ENCODE results near the gene ARID1B.

The ARID1B gene

DNA sequence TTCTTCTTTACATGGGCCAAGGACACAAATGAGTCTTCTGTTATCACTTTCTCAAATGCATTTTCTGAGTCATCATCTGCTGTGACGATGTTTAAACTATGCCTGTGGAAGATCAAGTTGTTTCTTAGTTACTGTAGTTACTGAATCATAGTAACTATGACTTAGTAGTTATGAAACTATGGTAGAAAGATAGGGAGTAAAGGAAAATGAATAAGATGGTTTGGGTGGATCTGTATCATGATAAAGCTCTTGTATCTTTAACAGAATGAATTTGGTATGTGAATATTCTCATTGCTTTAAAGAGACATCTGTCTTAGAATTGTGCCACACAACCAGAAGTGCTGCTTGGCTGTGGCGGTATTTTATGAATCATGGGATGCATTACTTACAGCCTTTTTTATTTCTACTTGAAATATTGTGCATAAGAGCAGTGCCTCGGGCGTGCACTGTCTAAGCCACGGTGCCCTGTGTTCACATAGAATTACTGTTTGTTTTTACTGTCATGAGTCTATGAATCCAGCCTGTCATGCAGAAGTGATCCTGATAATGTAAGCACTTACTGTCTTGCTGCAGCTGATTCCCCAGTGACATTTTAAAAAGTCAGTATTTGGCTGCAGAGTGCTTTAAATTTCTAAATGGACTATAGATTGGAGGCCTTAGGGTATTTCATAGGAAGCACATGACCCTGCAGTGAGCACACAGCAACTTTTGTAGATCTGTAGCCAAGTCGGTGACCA is 330.9 kb downstream of the ARID1B start:
- no peak overlapping the region for H3K4me3 ChIP-seq (ENCODE audit: low read length)
- no peaks in the 10 kb centered on the region for H3K9me3 ChIP-seq (ENCODE audit: control insufficient read depth, low read depth, low read length)
- H3K27ac ChIP-seq (ENCODE audit: low read length): no peak overlapping the region
- no peaks in the 10 kb centered on the region for H3K4me1 ChIP-seq (ENCODE audit: control insufficient read depth, low read depth, low read length)
- no peaks in the 10 kb centered on the region for H3K27me3 ChIP-seq (ENCODE audit: control insufficient read depth, insufficient read depth, low read length)
- H3K36me3 ChIP-seq (ENCODE audit: control insufficient read depth, low read depth, low read length): no peaks in the 10 kb centered on the region
- H3K9ac ChIP-seq (ENCODE audit: low read length): no peak overlapping the region

DNA sequence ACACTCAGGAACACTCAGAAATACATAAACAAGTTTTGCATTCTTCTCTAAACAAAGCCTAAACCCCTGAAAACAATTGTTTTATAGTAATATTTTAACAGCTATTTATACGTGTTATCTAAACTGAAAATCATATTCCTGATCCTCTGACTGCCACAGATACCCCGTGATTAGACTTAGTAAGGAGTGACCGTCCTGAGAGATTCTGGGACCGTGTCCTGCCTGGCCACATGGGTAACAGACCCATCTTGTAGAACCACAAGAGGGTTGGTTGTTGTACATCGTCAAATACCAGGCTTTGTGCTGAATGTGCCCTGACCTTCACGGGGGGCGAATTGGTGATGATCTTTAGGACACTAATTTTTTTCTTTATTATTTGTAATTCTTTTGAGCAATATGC is 331.7 kb downstream of the ARID1B start:
- Histone ChIP-seq H3K4me1 (ENCODE audit: control insufficient read depth, low read depth, low read length) (no peaks in the 10 kb centered on the region), H3K36me3 (ENCODE audit: control insufficient read depth, low read depth, low read length) (no peaks in the 10 kb centered on the region), H3K9me3 (ENCODE audit: control insufficient read depth, low read depth, low read length) (no peaks in the 10 kb centered on the region), H3K27me3 (ENCODE audit: control insufficient read depth, insufficient read depth, low read length) (no peaks in the 10 kb centered on the region), H3K9ac (ENCODE audit: low read length) (no peak overlapping the region), H3K4me3 (ENCODE audit: low read length) (no peak overlapping the region), H3K27ac (ENCODE audit: low read length) (no peak overlapping the region)

DNA sequence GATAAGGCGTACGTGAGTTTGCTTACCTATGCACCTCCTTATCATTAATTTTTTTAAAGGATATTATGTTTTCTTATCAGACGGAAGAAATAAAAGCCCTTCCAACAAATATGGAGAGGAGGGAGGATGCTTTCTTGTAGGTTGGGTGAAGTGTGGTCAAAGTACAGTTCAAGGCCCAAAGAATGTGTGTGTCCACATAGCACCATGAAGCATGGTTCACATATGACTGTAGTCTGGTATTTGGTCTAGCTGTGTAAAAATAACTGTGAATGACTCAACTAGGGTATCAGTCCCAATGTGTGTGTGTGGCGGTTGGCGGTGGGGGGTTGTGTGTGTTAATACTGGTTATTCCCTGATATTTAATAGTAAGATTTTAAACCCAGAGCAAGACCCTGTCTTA is 333.4 kb downstream of the ARID1B start:
- Histone ChIP-seq H3K9ac (ENCODE audit: low read length) (no peak overlapping the region), H3K4me1 (ENCODE audit: control insufficient read depth, low read depth, low read length) (no peaks in the 10 kb centered on the region), H3K4me3 (ENCODE audit: low read length) (no peak overlapping the region), H3K36me3 (ENCODE audit: control insufficient read depth, low read depth, low read length) (no peaks in the 10 kb centered on the region), H3K9me3 (ENCODE audit: control insufficient read depth, low read depth, low read length) (no peaks in the 10 kb centered on the region), H3K27me3 (ENCODE audit: control insufficient read depth, insufficient read depth, low read length) (no peaks in the 10 kb centered on the region), H3K27ac (ENCODE audit: low read length) (no peak overlapping the region)

DNA sequence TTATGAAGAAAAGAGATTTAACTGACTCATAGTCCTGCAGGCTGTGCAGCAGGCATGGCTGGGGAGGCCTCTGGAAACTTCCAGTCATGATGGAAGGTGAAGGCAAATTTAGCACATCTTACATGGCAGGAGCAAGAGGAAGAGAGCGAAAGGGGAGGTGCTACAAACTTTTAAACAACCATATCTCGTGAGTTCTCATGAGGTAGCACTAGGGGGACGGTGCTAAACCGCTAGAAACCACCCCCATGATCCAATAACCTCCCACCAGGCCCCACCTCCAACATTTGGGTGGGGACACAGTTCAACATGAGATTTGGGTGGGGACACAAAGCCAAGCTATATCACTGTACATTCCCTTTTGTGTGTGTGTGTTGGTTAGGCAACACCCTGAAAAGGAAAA is 336.2 kb downstream of the ARID1B start:
- Histone ChIP-seq H3K9ac (ENCODE audit: low read length) (no peak overlapping the region), H3K27me3 (ENCODE audit: control insufficient read depth, insufficient read depth, low read length) (no peaks in the 10 kb centered on the region), H3K4me1 (ENCODE audit: control insufficient read depth, low read depth, low read length) (peaks cover 4% of the 10 kb centered on the region), H3K36me3 (ENCODE audit: control insufficient read depth, low read depth, low read length) (no peaks in the 10 kb centered on the region), H3K27ac (ENCODE audit: low read length) (no peak overlapping the region), H3K4me3 (ENCODE audit: low read length) (no peak overlapping the region), H3K9me3 (ENCODE audit: control insufficient read depth, low read depth, low read length) (no peaks in the 10 kb centered on the region)

DNA sequence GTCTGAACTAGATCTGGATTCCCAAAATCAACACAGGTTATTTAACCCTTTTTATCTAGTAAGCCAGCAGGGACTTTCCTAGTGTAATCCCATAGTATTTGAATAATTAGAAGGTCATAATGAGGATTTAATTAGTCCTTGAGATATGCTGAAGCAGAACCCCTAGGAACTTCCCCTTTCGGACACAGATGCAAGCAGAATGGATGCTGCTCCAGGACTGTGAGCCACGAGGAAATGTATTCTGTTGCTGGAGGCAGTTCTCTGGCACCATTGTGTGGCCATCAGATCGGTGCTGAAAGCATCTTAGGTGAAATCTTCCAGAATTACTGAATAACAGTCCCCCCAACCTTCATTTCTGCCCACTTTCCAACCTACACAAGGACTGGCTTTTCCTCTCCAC is 339.2 kb downstream of the ARID1B start:
- Histone ChIP-seq H3K9ac (ENCODE audit: low read length) (no peak overlapping the region), H3K9me3 (ENCODE audit: control insufficient read depth, low read depth, low read length) (no peaks in the 10 kb centered on the region), H3K27me3 (ENCODE audit: control insufficient read depth, insufficient read depth, low read length) (no peaks in the 10 kb centered on the region), H3K27ac (ENCODE audit: low read length) (no peak overlapping the region), H3K4me1 (ENCODE audit: control insufficient read depth, low read depth, low read length) (peaks cover 4% of the 10 kb centered on the region), H3K4me3 (ENCODE audit: low read length) (no peak overlapping the region), H3K36me3 (ENCODE audit: control insufficient read depth, low read depth, low read length) (no peaks in the 10 kb centered on the region)

DNA sequence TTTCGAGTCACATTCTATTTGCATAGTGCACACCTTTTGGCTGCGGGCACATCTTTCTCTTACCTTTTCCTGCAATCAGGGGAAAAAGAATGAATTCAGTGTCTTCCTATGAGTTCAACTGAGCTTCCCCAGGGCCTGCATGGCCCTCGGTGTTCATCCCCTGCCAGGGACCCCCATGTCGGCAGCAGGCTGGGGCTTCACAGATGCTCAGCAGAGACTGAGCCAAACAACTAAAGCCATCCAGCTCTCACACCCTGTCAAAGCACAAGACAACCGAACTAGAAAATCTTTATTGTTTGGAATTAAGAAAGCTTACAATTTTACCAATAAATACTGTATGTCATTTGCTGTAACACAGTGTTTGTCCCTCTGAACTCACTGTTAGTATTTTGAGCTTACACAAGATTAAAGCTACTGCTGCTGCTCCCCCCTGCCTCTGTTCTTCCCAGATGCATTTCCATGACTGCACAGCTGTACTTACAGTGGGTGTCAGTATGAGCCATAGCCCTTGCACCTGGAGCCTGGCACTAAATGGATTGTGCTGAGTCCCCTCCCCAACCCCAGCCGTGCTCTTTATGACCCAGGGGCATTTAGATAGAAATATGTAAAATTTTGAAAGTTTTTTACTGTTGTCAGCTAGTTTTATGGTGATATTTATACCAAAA is 340.4 kb downstream of the ARID1B start:
- Histone ChIP-seq H3K27me3 (ENCODE audit: control insufficient read depth, insufficient read depth, low read length) (no peaks in the 10 kb centered on the region), H3K4me3 (ENCODE audit: low read length) (no peak overlapping the region), H3K36me3 (ENCODE audit: control insufficient read depth, low read depth, low read length) (no peaks in the 10 kb centered on the region), H3K4me1 (ENCODE audit: control insufficient read depth, low read depth, low read length) (peaks cover 4% of the 10 kb centered on the region), H3K9ac (ENCODE audit: low read length) (no peak overlapping the region), H3K9me3 (ENCODE audit: control insufficient read depth, low read depth, low read length) (no peaks in the 10 kb centered on the region), H3K27ac (ENCODE audit: low read length) (no peak overlapping the region)

DNA sequence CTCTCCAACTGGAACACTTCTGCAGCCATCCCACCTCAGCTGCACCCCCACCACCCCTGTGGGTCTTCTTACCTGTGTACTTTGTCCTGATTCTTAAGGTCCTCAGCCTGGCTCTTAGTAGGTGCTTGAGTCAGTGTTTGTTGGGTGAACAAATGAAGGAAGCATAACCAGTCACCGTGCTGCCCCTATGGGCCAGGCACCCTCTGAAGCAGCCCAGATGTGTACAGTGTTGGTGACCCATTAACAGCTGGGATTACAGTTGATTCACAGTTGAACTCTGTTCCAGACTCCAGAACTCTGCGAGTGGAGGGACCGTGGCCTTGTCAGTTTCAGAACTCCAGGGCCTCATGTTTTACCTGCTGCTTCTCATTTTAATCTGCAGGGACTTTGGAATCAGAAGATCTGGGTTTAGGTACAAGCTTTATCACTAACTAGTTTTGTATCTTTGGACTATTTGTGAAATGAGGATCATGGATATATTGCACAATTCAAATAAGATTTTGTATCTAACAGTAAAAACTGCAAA is 342.4 kb downstream of the ARID1B start:
- Histone ChIP-seq H3K27ac (ENCODE audit: low read length) (no peak overlapping the region), H3K9me3 (ENCODE audit: control insufficient read depth, low read depth, low read length) (no peaks in the 10 kb centered on the region), H3K9ac (ENCODE audit: low read length) (no peak overlapping the region), H3K27me3 (ENCODE audit: control insufficient read depth, insufficient read depth, low read length) (no peaks in the 10 kb centered on the region), H3K4me3 (ENCODE audit: low read length) (no peak overlapping the region), H3K36me3 (ENCODE audit: control insufficient read depth, low read depth, low read length) (no peaks in the 10 kb centered on the region), H3K4me1 (ENCODE audit: control insufficient read depth, low read depth, low read length) (peaks cover 4% of the 10 kb centered on the region)

DNA sequence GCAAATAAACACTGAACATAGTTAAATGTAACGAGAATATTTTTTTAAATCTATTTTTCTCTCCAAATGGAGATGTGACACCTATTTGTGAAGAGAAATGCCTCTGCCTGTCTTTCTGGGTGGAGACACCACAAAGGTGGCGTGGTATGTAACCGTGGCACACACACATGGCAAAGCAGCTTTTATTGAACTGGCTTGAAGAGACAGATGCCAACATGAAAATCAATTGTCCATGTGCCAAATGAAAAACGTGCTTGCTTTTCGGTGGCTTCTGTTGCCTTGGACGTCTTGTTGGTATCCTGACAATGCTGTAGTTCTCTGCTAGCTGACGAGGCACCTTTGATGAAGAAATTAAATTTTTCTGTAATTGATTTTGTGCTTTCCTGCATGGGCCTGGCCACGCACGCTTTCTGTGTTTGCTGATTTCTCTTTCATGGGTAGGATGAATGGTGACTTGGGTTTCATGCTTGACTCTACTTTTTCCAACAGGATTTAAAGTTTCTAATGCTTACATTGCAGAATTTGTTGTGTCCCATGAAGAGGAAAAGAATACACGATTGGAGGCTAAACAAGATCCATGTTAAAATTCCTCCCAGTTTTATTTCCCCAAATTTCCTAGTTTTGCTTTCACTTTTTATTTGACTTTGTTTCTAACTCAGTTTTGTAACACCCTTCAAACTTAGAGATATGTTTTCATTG is 343.5 kb downstream of the ARID1B start:
- Histone ChIP-seq H3K27ac (ENCODE audit: low read length) (no peak overlapping the region), H3K9me3 (ENCODE audit: control insufficient read depth, low read depth, low read length) (no peaks in the 10 kb centered on the region), H3K4me1 (ENCODE audit: control insufficient read depth, low read depth, low read length) (peaks cover 4% of the 10 kb centered on the region), H3K36me3 (ENCODE audit: control insufficient read depth, low read depth, low read length) (no peaks in the 10 kb centered on the region), H3K27me3 (ENCODE audit: control insufficient read depth, insufficient read depth, low read length) (no peaks in the 10 kb centered on the region), H3K9ac (ENCODE audit: low read length) (no peak overlapping the region), H3K4me3 (ENCODE audit: low read length) (no peak overlapping the region)

DNA sequence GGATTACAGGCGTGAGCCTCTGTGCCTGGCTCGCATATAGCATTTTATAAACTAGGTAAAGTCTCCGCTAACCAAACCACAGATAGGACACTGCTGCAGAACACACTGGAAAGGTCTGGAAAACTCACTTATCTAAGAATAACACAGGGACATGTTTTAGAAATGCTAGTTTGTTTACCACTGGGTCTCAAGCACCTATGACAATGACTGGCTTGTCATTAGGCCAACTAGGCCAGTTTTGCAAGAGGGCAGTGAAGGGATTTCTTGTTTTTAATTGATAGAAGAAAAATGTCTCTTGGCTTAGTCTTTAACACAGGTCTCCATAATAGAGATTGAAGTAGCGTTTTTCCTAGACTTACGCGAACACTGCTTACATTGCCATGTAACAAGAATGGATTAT is 344.7 kb downstream of the ARID1B start:
- Histone ChIP-seq H3K27me3 (ENCODE audit: control insufficient read depth, insufficient read depth, low read length) (no peaks in the 10 kb centered on the region), H3K4me3 (ENCODE audit: low read length) (no peak overlapping the region), H3K4me1 (ENCODE audit: control insufficient read depth, low read depth, low read length) (no peaks in the 10 kb centered on the region), H3K27ac (ENCODE audit: low read length) (no peak overlapping the region), H3K9me3 (ENCODE audit: control insufficient read depth, low read depth, low read length) (no peaks in the 10 kb centered on the region), H3K9ac (ENCODE audit: low read length) (no peak overlapping the region), H3K36me3 (ENCODE audit: control insufficient read depth, low read depth, low read length) (no peaks in the 10 kb centered on the region)

DNA sequence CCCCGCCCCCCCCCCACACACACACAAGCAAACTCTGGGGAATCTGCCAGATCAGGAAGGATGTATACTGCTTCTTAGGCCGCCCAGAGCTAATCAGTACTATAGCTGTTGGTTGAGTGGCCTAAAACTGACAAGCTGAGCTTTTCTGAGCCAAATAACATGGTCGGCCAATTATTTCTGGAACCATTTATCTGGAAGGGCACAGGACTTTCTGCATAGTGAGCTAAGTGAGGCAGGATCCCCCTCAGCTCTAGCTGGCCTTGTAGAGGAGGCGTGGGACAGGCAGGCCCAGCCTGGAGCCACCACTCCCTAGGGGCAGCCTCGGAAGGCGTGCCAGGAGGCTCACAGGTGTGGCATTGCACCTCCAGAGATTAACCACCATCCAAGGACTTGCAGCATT is 346.1 kb downstream of the ARID1B start:
- Histone ChIP-seq H3K9ac (ENCODE audit: low read length) (no peak overlapping the region), H3K27me3 (ENCODE audit: control insufficient read depth, insufficient read depth, low read length) (no peaks in the 10 kb centered on the region), H3K4me3 (ENCODE audit: low read length) (no peak overlapping the region), H3K9me3 (ENCODE audit: control insufficient read depth, low read depth, low read length) (no peaks in the 10 kb centered on the region), H3K36me3 (ENCODE audit: control insufficient read depth, low read depth, low read length) (no peaks in the 10 kb centered on the region), H3K4me1 (ENCODE audit: control insufficient read depth, low read depth, low read length) (no peaks in the 10 kb centered on the region), H3K27ac (ENCODE audit: low read length) (no peak overlapping the region)

DNA sequence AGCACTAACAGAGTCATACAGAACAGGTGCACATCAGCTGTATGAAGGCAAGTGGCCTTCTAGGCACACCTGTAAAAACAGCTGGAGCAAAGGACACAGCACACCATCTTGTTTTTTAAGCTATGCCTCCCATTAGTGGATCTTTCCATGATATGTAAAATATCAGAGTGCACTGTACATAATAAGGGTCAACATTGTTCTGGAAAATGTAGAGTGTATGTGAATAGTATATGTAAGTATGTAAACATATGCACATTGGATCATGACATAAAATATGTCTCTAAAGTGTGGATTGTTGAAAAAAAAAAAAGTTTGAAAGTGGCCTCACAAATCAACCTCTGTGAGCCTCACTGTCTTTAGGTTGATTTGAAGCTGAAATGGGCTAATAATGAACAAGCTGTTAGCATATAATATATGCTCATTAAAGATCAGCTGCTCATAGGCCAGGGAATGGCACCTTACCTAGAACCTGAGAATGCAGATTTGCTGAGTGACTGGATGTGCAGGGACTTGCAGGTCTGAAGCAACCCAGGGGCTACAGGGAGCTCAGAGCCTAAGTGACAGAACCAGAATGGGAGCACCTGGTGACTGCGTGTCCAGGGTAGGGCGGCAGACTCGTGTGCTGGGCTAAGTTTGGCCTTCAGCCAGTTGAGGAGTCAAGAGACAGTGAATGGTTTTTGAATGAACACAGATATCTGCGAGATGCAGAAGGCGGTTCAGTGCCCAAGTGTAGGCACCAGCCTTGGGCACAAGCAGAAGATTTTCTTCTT is 347.5 kb downstream of the ARID1B start:
- no peaks in the 10 kb centered on the region for H3K36me3 ChIP-seq (ENCODE audit: control insufficient read depth, low read depth, low read length)
- H3K4me3 ChIP-seq (ENCODE audit: low read length): no peak overlapping the region
- no peaks in the 10 kb centered on the region for H3K27me3 ChIP-seq (ENCODE audit: control insufficient read depth, insufficient read depth, low read length)
- H3K27ac ChIP-seq (ENCODE audit: low read length): no peak overlapping the region
- H3K4me1 ChIP-seq (ENCODE audit: control insufficient read depth, low read depth, low read length): no peaks in the 10 kb centered on the region
- H3K9ac ChIP-seq (ENCODE audit: low read length): no peak overlapping the region
- H3K9me3 ChIP-seq (ENCODE audit: control insufficient read depth, low read depth, low read length): no peaks in the 10 kb centered on the region
